HG03103 (cell line): Measurements from ENCODE around the gene CPD.

ENCODE experiments used
- ATAC-seq: cut with Tn5 transposase; IDR thresholded peaks from one replicate; pipeline ENCODE4 v1.9.1; 2021; ENCODE audit warnings: low read depth; ENCODE audit not compliant: unreplicated experiment

Gene CPD

GRCh38 chr17:30483159-30483558 lies 104.4 kb downstream of the CPD start:
- ATAC-seq: no peak

GRCh38 chr17:30493780-30494179 lies 115.1 kb downstream of the CPD start:
- no peak for ATAC-seq

- no peak for ATAC-seq
Observed at GRCh38 chr17:30495586-30495985, 116.9 kb downstream of the CPD start.

GRCh38 chr17:30503558-30503957 lies 124.8 kb downstream of the CPD start:
- no peak for ATAC-seq

- no peak for ATAC-seq
Observed at GRCh38 chr17:30505868-30506417, 127.2 kb downstream of the CPD start.

GRCh38 chr17:30506481-30506880 lies 127.8 kb downstream of the CPD start:
- ATAC-seq: no peak

GRCh38 chr17:30513346-30513745 lies 134.6 kb downstream of the CPD start:
- ATAC-seq: no peak

- ATAC-seq: no peak
Observed at GRCh38 chr17:30514895-30515596, 136.3 kb downstream of the CPD start.

GRCh38 chr17:30517786-30518185 lies 139.1 kb downstream of the CPD start:
- no peak for ATAC-seq

- ATAC-seq: no peak
Observed at GRCh38 chr17:30519166-30519565, 140.4 kb downstream of the CPD start.
